ENCODE data around the gene MCRIP1. TPM values are rescaled to one million over a fixed set of nuclear protein-coding genes. Genes with fewer than 3 reads are reported as not detected.

Gene MCRIP1
- polyA plus RNA-seq, 1 donor (not counting 4 experiments of a cell fraction or from before 2014, with no cell fraction given) = 17.7 TPM

- TF ChIP-seq EZH2 (IDR thresholded peaks at IDR 0.05; ENCODE audit: low read length) = no peak
- TF ChIP-seq, protein P1, sequence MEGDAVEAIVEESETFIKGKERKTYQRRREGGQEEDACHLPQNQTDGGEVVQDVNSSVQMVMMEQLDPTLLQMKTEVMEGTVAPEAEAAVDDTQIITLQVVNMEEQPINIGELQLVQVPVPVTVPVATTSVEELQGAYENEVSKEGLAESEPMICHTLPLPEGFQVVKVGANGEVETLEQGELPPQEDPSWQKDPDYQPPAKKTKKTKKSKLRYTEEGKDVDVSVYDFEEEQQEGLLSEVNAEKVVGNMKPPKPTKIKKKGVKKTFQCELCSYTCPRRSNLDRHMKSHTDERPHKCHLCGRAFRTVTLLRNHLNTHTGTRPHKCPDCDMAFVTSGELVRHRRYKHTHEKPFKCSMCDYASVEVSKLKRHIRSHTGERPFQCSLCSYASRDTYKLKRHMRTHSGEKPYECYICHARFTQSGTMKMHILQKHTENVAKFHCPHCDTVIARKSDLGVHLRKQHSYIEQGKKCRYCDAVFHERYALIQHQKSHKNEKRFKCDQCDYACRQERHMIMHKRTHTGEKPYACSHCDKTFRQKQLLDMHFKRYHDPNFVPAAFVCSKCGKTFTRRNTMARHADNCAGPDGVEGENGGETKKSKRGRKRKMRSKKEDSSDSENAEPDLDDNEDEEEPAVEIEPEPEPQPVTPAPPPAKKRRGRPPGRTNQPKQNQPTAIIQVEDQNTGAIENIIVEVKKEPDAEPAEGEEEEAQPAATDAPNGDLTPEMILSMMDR (optimal IDR thresholded peaks at IDR 0.05 in 1 of 3, IDR thresholded peaks at IDR 0.05 in 1 of 3, conservative IDR thresholded peaks at IDR 0.05 in 1 of 3; ENCODE audit: extremely low read depth in 1 of 3, insufficient read depth in 2 of 3, low read length in 3 of 3) = no peak
- H3K9ac ChIP-seq (ENCODE audit: control insufficient read depth, extremely low read depth, insufficient read depth, low read length) = no peak overlapping the region
- no peaks in the 10 kb centered on the region for H3K4me1 ChIP-seq (ENCODE audit: control insufficient read depth, extremely low read depth, insufficient read depth, low read length)
- H3K27me3 ChIP-seq (ENCODE audit: control insufficient read depth, extremely low read depth, insufficient read depth, low read length) = peaks cover 21% of the 10 kb centered on the region
- no peak overlapping the region for H3K4me3 ChIP-seq (ENCODE audit: control insufficient read depth in 2 of 3, extremely low read depth in 1 of 3, insufficient read depth in 2 of 3, low read depth in 1 of 3, low read length in 3 of 3)
- dilution Hi-C loops (cut with MboI; ENCODE audit: extremely low pct_ligation_motif_present, low sequenced_read_pairs) = no loop called here
- no peak overlapping the region for H2AFZ ChIP-seq (ENCODE audit: control insufficient read depth, low read length)
- no peaks in the 10 kb centered on the region for H3K79me2 ChIP-seq (ENCODE audit: control insufficient read depth, insufficient read depth, low read length)
- no peaks in the 10 kb centered on the region for H4K20me1 ChIP-seq (ENCODE audit: control insufficient read depth, extremely low read depth, insufficient read depth, low read length)
- DNase-seq (ENCODE audit: low read depth, low spot score) = no peak
- H3K27ac ChIP-seq (ENCODE audit: control insufficient read depth, insufficient read depth, low read length) = no peak overlapping the region
- H3K36me3 ChIP-seq (ENCODE audit: control insufficient read depth in 2 of 2, extremely low read depth in 1 of 2, insufficient read depth in 2 of 2, low read length in 2 of 2) = no peaks in the 10 kb centered on the region
- no peaks in the 10 kb centered on the region for H3K9me3 ChIP-seq (ENCODE audit: control insufficient read depth, low read depth, low read length)
- H3K4me2 ChIP-seq (ENCODE audit: control insufficient read depth, extremely low read depth, insufficient read depth, low read depth, low read length) = no peak overlapping the region
- no peaks in the 10 kb centered on the region for H3K9me1 ChIP-seq (ENCODE audit: control insufficient read depth, extremely low read depth, insufficient read depth, low read length)
- FAIRE-seq = no peak
Observed at GRCh38 chr17:81813371-81813684, 19.8 kb downstream of the MCRIP1 start.

- TF ChIP-seq, protein P1 (optimal IDR thresholded peaks at IDR 0.05 in 1 of 3, IDR thresholded peaks at IDR 0.05 in 1 of 3, conservative IDR thresholded peaks at IDR 0.05 in 1 of 3; ENCODE audit: extremely low read depth in 1 of 3, insufficient read depth in 2 of 3, low read length in 3 of 3) = no peak
- no peak for TF ChIP-seq EZH2 (IDR thresholded peaks at IDR 0.05; ENCODE audit: low read length)
- Histone ChIP-seq H3K4me2 (ENCODE audit: control insufficient read depth, extremely low read depth, insufficient read depth, low read depth, low read length) (no peak overlapping the region), H3K36me3 (ENCODE audit: control insufficient read depth in 2 of 2, extremely low read depth in 1 of 2, insufficient read depth in 2 of 2, low read length in 2 of 2) (no peaks in the 10 kb centered on the region), H3K9me1 (ENCODE audit: control insufficient read depth, extremely low read depth, insufficient read depth, low read length) (no peaks in the 10 kb centered on the region), H4K20me1 (ENCODE audit: control insufficient read depth, extremely low read depth, insufficient read depth, low read length) (no peaks in the 10 kb centered on the region), H3K4me1 (ENCODE audit: control insufficient read depth, extremely low read depth, insufficient read depth, low read length) (no peaks in the 10 kb centered on the region), H3K27me3 (ENCODE audit: control insufficient read depth, extremely low read depth, insufficient read depth, low read length) (peaks cover 23% of the 10 kb centered on the region), H3K9me3 (ENCODE audit: control insufficient read depth, low read depth, low read length) (no peaks in the 10 kb centered on the region), H3K4me3 (ENCODE audit: control insufficient read depth in 2 of 3, extremely low read depth in 1 of 3, insufficient read depth in 2 of 3, low read depth in 1 of 3, low read length in 3 of 3) (no peak overlapping the region), H3K9ac (ENCODE audit: control insufficient read depth, extremely low read depth, insufficient read depth, low read length) (no peak overlapping the region), H3K27ac (ENCODE audit: control insufficient read depth, insufficient read depth, low read length) (no peak overlapping the region), H3K79me2 (ENCODE audit: control insufficient read depth, insufficient read depth, low read length) (no peaks in the 10 kb centered on the region), H2AFZ (ENCODE audit: control insufficient read depth, low read length) (no peak overlapping the region)
- FAIRE-seq = no peak
- no peak for DNase-seq (ENCODE audit: low read depth, low spot score)
- dilution Hi-C loops (cut with MboI; ENCODE audit: extremely low pct_ligation_motif_present, low sequenced_read_pairs) = no loop called here
Observed at GRCh38 chr17:81812571-81813370, 20.3 kb downstream of the MCRIP1 start.
